Osteoblast (primary cell): ENCODE data around the gene TMED9. TPM values are rescaled to one million over a fixed set of nuclear protein-coding genes. Genes with fewer than 3 reads are reported as not detected.

Experiments
- DNase-seq: peaks from one replicate; pipeline ENCODE4 v3.0.0; 2011; ENCODE audit warnings: low spot score, mixed read lengths; ENCODE audit not compliant: insufficient read length; ENCODE audit errors: missing footprints
- H2AFZ ChIP-seq: 2 replicates; pipeline ENCODE4 v1.6.0; 2011; ENCODE audit warnings: mild to moderate bottlenecking, low read length
- H3K27ac ChIP-seq: 2 replicates; pipeline ENCODE4 v1.5.1; 2011; ENCODE audit warnings: mild to moderate bottlenecking, low read depth, low read length, moderate library complexity
- H3K27me3 ChIP-seq: 2 replicates; pipeline ENCODE4 v1.6.0; 2012; ENCODE audit warnings: mild to moderate bottlenecking, control low read depth, inconsistent platforms, low read length, moderate library complexity; ENCODE audit not compliant: insufficient read depth
- H3K36me3 ChIP-seq: 2 replicates; pipeline ENCODE4 v1.5.1; 2011; ENCODE audit warnings: mild to moderate bottlenecking, low read length, control low read depth, moderate library complexity; ENCODE audit not compliant: insufficient read depth
- H3K4me1 ChIP-seq: 2 replicates; pipeline ENCODE4 v1.5.1; 2011; ENCODE audit warnings: mild to moderate bottlenecking, low read length, control low read depth, moderate library complexity; ENCODE audit not compliant: insufficient read depth
- H3K4me2 ChIP-seq: 2 replicates; pipeline ENCODE4 v1.6.0; 2011; ENCODE audit warnings: mild to moderate bottlenecking, low read length; ENCODE audit not compliant: insufficient read depth
- H3K4me3 ChIP-seq: fragments of 200-600 bp; sonication (generic); 3 replicates; pipeline ENCODE4 v1.5.1; 2012; ENCODE audit warnings: mild to moderate bottlenecking, low read length, inconsistent platforms; ENCODE audit not compliant: insufficient read depth
- H3K79me2 ChIP-seq: 2 replicates; pipeline ENCODE4 v1.6.0; 2012; ENCODE audit warnings: mild to moderate bottlenecking, low read length, control low read depth, inconsistent platforms; ENCODE audit not compliant: insufficient read depth
- H3K9me3 ChIP-seq: 2 replicates; pipeline ENCODE4 v1.5.1; 2011; ENCODE audit warnings: low read depth, low read length, control low read depth
- H4K20me1 ChIP-seq: 2 replicates; pipeline ENCODE4 v1.6.0; 2012; ENCODE audit warnings: mild to moderate bottlenecking, low read length, control low read depth; ENCODE audit not compliant: insufficient read depth
- total RNA-seq: library from RNA; depleted of rRNA; stranded (reverse); fragments of >200 nt; gene quantifications from 2 replicates; pipeline ENCODE4 v1.2.3, GENCODE V29; 2012
- TF ChIP-seq, protein P1 (sequence below): IDR thresholded peaks from 2 replicates; pipeline ENCODE4 v1.5.1; 2011; ENCODE audit warnings: mild to moderate bottlenecking, low read depth, low read length, moderate library complexity; ENCODE audit errors: extremely low read depth

TMED9 gene
- total RNA-seq, 1 donor = 96.6 TPM

- Histone ChIP-seq H3K9me3 (no peaks in the 10 kb centered on the region), H3K27ac (no peak overlapping the region), H3K4me2 (no peak overlapping the region), H3K27me3 (no peaks in the 10 kb centered on the region), H4K20me1 (peaks cover 9% of the 10 kb centered on the region), H3K4me1 (peaks cover 14% of the 10 kb centered on the region), H3K79me2 (peaks cover 23% of the 10 kb centered on the region), H3K4me3 (no peak overlapping the region), H2AFZ (no peak overlapping the region), H3K36me3 (peaks cover 3% of the 10 kb centered on the region)
- TF ChIP-seq, protein P1, sequence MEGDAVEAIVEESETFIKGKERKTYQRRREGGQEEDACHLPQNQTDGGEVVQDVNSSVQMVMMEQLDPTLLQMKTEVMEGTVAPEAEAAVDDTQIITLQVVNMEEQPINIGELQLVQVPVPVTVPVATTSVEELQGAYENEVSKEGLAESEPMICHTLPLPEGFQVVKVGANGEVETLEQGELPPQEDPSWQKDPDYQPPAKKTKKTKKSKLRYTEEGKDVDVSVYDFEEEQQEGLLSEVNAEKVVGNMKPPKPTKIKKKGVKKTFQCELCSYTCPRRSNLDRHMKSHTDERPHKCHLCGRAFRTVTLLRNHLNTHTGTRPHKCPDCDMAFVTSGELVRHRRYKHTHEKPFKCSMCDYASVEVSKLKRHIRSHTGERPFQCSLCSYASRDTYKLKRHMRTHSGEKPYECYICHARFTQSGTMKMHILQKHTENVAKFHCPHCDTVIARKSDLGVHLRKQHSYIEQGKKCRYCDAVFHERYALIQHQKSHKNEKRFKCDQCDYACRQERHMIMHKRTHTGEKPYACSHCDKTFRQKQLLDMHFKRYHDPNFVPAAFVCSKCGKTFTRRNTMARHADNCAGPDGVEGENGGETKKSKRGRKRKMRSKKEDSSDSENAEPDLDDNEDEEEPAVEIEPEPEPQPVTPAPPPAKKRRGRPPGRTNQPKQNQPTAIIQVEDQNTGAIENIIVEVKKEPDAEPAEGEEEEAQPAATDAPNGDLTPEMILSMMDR = no peak
- DNase-seq = peak; percentile 63
These were observed 9.8 kb downstream of the TMED9 start for GRCh38 chr5:177601577-177602457.

- Histone ChIP-seq H3K27ac (no peak overlapping the region), H2AFZ (no peak overlapping the region), H3K36me3 (peaks cover 3% of the 10 kb centered on the region), H3K4me3 (no peak overlapping the region), H4K20me1 (peaks cover 14% of the 10 kb centered on the region), H3K9me3 (no peaks in the 10 kb centered on the region), H3K79me2 (peaks cover 23% of the 10 kb centered on the region), H3K27me3 (no peaks in the 10 kb centered on the region), H3K4me1 (peaks cover 14% of the 10 kb centered on the region), H3K4me2 (no peak overlapping the region)
- DNase-seq = peak; percentile 30
- TF ChIP-seq, protein P1 = no peak
These were observed 10.4 kb downstream of the TMED9 start for GRCh38 chr5:177602458-177602830.

DNA sequence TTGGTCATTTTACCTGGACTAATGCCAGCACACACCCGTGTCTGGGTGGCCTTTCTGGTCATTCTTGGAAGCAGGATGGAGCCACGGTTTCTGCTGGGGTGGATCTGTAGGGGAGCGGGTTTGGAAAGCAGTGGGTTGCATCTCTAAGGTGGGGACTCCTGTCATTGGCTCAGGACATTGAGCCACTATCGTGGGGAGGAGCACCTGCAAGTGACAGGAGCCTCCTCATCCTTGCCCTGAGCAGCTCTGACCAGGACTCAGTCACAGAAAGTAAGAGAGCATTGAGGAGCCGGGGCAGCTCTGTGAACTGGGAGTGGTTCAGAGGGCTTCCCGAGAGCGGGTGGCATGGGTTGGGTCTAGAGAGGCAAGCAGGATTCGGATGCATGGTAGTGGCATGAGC is 11.6 kb downstream of the TMED9 start:
- peaks cover 23% of the 10 kb centered on the region for H3K79me2 ChIP-seq
- H2AFZ ChIP-seq = no peak overlapping the region
- no peak overlapping the region for H3K27ac ChIP-seq
- TF ChIP-seq, protein P1 = no peak
- no peak overlapping the region for H3K4me2 ChIP-seq
- peaks cover 10% of the 10 kb centered on the region for H3K4me1 ChIP-seq
- peak; percentile 44 for DNase-seq
- peaks cover 21% of the 10 kb centered on the region for H4K20me1 ChIP-seq
- H3K4me3 ChIP-seq = no peak overlapping the region
- peaks cover 3% of the 10 kb centered on the region for H3K36me3 ChIP-seq
- H3K9me3 ChIP-seq = no peaks in the 10 kb centered on the region
- no peaks in the 10 kb centered on the region for H3K27me3 ChIP-seq

DNA sequence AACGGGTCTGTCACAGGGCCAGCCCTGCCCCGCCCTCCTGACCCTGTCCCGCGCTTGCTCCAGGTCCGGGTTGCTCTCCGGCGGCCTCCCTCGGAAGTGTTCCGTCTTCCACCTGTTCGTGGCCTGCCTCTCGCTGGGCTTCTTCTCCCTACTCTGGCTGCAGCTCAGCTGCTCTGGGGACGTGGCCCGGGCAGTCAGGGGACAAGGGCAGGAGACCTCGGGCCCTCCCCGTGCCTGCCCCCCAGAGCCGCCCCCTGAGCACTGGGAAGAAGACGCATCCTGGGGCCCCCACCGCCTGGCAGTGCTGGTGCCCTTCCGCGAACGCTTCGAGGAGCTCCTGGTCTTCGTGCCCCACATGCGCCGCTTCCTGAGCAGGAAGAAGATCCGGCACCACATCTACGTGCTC is 12.1 kb downstream of the TMED9 start:
- H2AFZ ChIP-seq = no peak overlapping the region
- H3K9me3 ChIP-seq = no peaks in the 10 kb centered on the region
- peaks cover 21% of the 10 kb centered on the region for H4K20me1 ChIP-seq
- no peak overlapping the region for H3K27ac ChIP-seq
- H3K79me2 ChIP-seq = peaks cover 23% of the 10 kb centered on the region
- no peak overlapping the region for H3K4me2 ChIP-seq
- no peaks in the 10 kb centered on the region for H3K27me3 ChIP-seq
- no peak for DNase-seq
- peaks cover 9% of the 10 kb centered on the region for H3K4me1 ChIP-seq
- H3K36me3 ChIP-seq = peaks cover 3% of the 10 kb centered on the region
- TF ChIP-seq, protein P1 = no peak
- no peak overlapping the region for H3K4me3 ChIP-seq
